Caco-2 (cell line): ENCODE measurements around the gene TSHZ2. TPM values are rescaled to one million over a fixed set of nuclear protein-coding genes. Genes with fewer than 3 reads are reported as not detected.

Experiments used
- BruUV-seq: library from RNA; stranded (reverse); fragments of 400-500 nt; replicated peaks from 2 replicates; lab custom pipeline; 2021; lab: Mats Ljungman, UMichigan
- CTCF ChIA-PET: fragments of 300-600 bp; sonication (Branson Sonifier 250); formaldehyde crosslinking; loops from one replicate; lab custom pipeline; 2022; ENCODE audit warnings: antibody characterized with exemption; lab: Charles Lee
- POLR2A ChIA-PET: fragments of 300-600 bp; sonication (Branson Sonifier 250); formaldehyde crosslinking; loops from one replicate; lab custom pipeline; 2022; ENCODE audit warnings: antibody characterized with exemption; lab: Charles Lee
- DNase-seq, 2 experiments: peaks; one replicate each; pipeline versions ENCODE4 v3.0.0 to v3.0.0-alpha.2; 2020 to 2022
- H3K27me3 ChIP-seq: replicated peaks from 2 replicates; pipeline ENCODE4 v1.6.0; 2011; ENCODE audit warnings: low read length; ENCODE audit not compliant: control insufficient read depth, insufficient read depth
- H3K36me3 ChIP-seq: 2 replicates; pipeline ENCODE4 v1.5.1; 2011; ENCODE audit warnings: low read length; ENCODE audit not compliant: control insufficient read depth, insufficient read depth
- H3K4me1 ChIP-seq: fragments of 250-450 bp; sonication (Bioruptor Pico); 2 replicates; pipeline ENCODE4 v1.5.1; 2020; ENCODE audit warnings: mild to moderate bottlenecking
- H3K4me3 ChIP-seq: 2 replicates; pipeline ENCODE4 v1.5.1; 2011; ENCODE audit warnings: low read depth, mild to moderate bottlenecking, control low read depth, low read length
- H3K9me3 ChIP-seq: fragments of 250-450 bp; sonication (Bioruptor Pico); 2 replicates; pipeline ENCODE4 v1.5.1; 2020; ENCODE audit warnings: mild to moderate bottlenecking, moderate library complexity
- H3K27ac Mint-ChIP-seq: one replicate; pipeline ENCODE4 v1.8.0; 2022; ENCODE audit warnings: mixed read lengths; ENCODE audit not compliant: unreplicated experiment
- H3K27me3 Mint-ChIP-seq: one replicate; pipeline ENCODE4 v1.8.0; 2022; ENCODE audit warnings: mixed read lengths; ENCODE audit not compliant: insufficient read depth, unreplicated experiment
- H3K36me3 Mint-ChIP-seq: one replicate; pipeline ENCODE4 v1.8.0; 2022; ENCODE audit warnings: mild to moderate bottlenecking, mixed read lengths; ENCODE audit not compliant: insufficient read depth, unreplicated experiment
- H3K4me1 Mint-ChIP-seq: one replicate; pipeline ENCODE4 v1.8.0; 2022; ENCODE audit warnings: low read depth, mixed read lengths; ENCODE audit not compliant: unreplicated experiment
- H3K4me3 Mint-ChIP-seq: one replicate; pipeline ENCODE4 v1.8.0; 2022; ENCODE audit warnings: mild to moderate bottlenecking, moderate library complexity, mixed read lengths; ENCODE audit not compliant: unreplicated experiment
- H3K9me3 Mint-ChIP-seq: one replicate; pipeline ENCODE4 v1.8.0; 2022; ENCODE audit warnings: mixed read lengths; ENCODE audit not compliant: unreplicated experiment
- intact Hi-C: fragments of 100-400 bp; cut with micrococcal nuclease; formaldehyde crosslinking; loops from one replicate; pipeline ENCODE4 v1.10.0; 2022; ENCODE audit not compliant: unreplicated experiment
- total RNA-seq: library from RNA; stranded (reverse); gene quantifications from 2 replicates; pipeline ENCODE4 v1.2.3, GENCODE V29; 2022
- TF ChIP-seq, protein P1 (sequence below), 2 experiments: fragments of 200-600 bp in 1 of 2; IDR thresholded peaks; 1 replicate in 1 of 2; 2 replicates in 1 of 2; pipeline versions ENCODE4 v1.5.1 to v1.8.0; 2011 to 2022; ENCODE audit warnings: antibody characterized with exemption in 1 of 2, control low read depth in 1 of 2, inconsistent platforms in 1 of 2, low read depth in 1 of 2, low read length in 1 of 2, mild to moderate bottlenecking in 1 of 2, moderate library complexity in 1 of 2; ENCODE audit not compliant: insufficient read depth in 1 of 2, severe bottlenecking in 1 of 2, unreplicated experiment in 1 of 2

TSHZ2 gene
- total RNA-seq, 1 experiment from 2014 or later = 0.07 TPM

DNA sequence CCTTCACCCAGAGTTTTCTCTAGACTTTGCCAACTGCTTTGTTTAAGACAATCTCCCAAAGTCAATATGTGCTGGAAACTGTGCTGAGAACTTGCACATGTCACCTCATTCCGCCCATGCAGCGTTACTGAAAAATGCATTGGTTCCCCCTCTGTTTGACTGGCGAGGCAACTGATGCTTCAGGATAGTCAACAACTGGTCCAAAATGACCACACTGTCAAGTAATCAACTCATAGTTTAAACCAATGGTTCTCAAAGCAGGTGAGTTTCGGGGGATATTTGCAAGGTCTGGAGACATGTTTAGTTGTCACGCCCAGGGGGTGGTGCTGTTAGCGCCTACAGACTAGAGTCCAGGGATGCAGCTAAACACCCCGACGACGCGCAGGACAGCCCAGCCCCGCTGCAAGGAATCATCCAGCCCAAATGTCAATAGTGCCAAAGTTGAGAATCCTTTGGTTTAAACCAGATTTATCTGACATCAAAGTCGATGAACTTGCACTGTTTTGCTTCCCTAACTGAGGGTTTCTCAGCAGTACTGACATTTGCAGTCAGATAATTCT is 451.5 kb downstream of the TSHZ2 start:
- no peaks in the 10 kb centered on the region for H3K27me3 ChIP-seq
- DNase-seq = no peak
- H3K36me3 ChIP-seq = no peaks in the 10 kb centered on the region
- H3K4me3 Mint-ChIP-seq = no peak overlapping the region
- no TSS peak for BruUV-seq
- no peaks in the 10 kb centered on the region for H3K36me3 Mint-ChIP-seq
- H3K27me3 Mint-ChIP-seq = peaks cover 3% of the 10 kb centered on the region
- ChIA-PET POLR2A (interaction anchor here (0.5 kb wide), 1 partner anchor 644 kb away, joined by 4 read pairs; no protein-coding TSS in a partner anchor), CTCF (interaction anchor here (1.4 kb wide), 1 partner anchor 124 kb away, joined by 6 read pairs; no protein-coding TSS in a partner anchor)
- TF ChIP-seq, protein P1, sequence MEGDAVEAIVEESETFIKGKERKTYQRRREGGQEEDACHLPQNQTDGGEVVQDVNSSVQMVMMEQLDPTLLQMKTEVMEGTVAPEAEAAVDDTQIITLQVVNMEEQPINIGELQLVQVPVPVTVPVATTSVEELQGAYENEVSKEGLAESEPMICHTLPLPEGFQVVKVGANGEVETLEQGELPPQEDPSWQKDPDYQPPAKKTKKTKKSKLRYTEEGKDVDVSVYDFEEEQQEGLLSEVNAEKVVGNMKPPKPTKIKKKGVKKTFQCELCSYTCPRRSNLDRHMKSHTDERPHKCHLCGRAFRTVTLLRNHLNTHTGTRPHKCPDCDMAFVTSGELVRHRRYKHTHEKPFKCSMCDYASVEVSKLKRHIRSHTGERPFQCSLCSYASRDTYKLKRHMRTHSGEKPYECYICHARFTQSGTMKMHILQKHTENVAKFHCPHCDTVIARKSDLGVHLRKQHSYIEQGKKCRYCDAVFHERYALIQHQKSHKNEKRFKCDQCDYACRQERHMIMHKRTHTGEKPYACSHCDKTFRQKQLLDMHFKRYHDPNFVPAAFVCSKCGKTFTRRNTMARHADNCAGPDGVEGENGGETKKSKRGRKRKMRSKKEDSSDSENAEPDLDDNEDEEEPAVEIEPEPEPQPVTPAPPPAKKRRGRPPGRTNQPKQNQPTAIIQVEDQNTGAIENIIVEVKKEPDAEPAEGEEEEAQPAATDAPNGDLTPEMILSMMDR (IDR thresholded peaks at IDR 0.05; ENCODE audit: insufficient read depth in 1 of 2, low read depth in 1 of 2, low read length in 1 of 2, severe bottlenecking in 1 of 2, unreplicated experiment in 1 of 2) = no peak
- H3K9me3 ChIP-seq = no peaks in the 10 kb centered on the region
- peaks cover 6% of the 10 kb centered on the region for H3K4me1 Mint-ChIP-seq
- H3K4me3 ChIP-seq = no peak overlapping the region
- no peak overlapping the region for H3K27ac Mint-ChIP-seq
- H3K4me1 ChIP-seq = no peaks in the 10 kb centered on the region
- peaks cover 33% of the 10 kb centered on the region for H3K9me3 Mint-ChIP-seq
- intact Hi-C loops = no loop called here

DNA sequence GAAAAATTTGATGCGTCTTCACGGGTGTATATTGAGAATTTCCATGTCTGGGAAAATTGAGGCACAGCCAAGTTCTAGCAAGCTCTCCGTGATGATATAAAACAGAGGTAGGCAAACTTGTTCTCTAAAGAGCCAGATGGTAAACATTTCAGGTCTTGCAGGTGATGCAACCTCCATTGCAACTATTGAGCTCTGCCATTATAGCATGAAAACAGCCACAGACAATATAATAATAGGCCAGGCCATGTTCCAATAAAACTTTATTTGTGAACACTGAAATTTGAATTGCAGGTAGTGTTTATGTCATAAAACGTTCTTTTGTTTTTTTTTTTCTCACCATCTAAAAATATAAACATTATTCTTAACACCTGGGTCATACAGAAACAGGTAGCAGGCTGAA is 453.3 kb downstream of the TSHZ2 start:
- Histone ChIP-seq H3K4me3 (no peak overlapping the region), H3K4me1 (no peaks in the 10 kb centered on the region), H3K9me3 (no peaks in the 10 kb centered on the region), H3K27me3 (no peaks in the 10 kb centered on the region), H3K36me3 (no peaks in the 10 kb centered on the region)
- no peak for DNase-seq
- H3K27me3 Mint-ChIP-seq = peaks cover 3% of the 10 kb centered on the region
- TF ChIP-seq, protein P1 (IDR thresholded peaks at IDR 0.05; ENCODE audit: insufficient read depth in 1 of 2, low read depth in 1 of 2, low read length in 1 of 2, severe bottlenecking in 1 of 2, unreplicated experiment in 1 of 2) = no peak
- ChIA-PET POLR2A (no interaction called here), CTCF (interaction anchor here (1.2 kb wide), 1 partner anchor 514 kb away, joined by 3 read pairs; no protein-coding TSS in a partner anchor)
- intact Hi-C loops = no loop called here
- no peak overlapping the region for H3K27ac Mint-ChIP-seq
- peaks cover 9% of the 10 kb centered on the region for H3K4me1 Mint-ChIP-seq
- H3K4me3 Mint-ChIP-seq = no peak overlapping the region
- peaks cover 33% of the 10 kb centered on the region for H3K9me3 Mint-ChIP-seq
- H3K36me3 Mint-ChIP-seq = no peaks in the 10 kb centered on the region
- BruUV-seq = no TSS peak

DNA sequence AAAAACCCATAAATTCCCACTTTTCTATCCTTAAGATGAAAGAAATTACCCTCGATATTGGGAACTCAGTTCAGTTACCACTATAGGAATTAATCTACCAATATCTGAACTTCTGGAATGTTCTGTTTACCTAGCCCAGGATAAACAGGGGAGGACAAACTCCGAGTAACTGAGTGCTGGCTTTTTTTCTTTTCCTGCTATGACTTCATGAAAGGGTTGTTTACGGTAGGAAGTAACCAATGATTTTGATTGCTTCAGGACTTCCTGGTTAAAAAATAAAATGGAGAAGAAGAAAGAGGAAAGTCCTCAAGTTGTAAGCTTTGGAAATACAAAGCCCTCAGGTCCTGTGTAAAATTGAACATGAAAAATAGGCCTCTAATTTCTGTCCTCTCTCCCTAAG is 453.8 kb downstream of the TSHZ2 start:
- no peak overlapping the region for H3K4me3 Mint-ChIP-seq
- intact Hi-C loops = no loop called here
- H3K36me3 Mint-ChIP-seq = no peaks in the 10 kb centered on the region
- CTCF ChIA-PET = interaction anchor here (1.2 kb wide), 1 partner anchor 514 kb away, joined by 3 read pairs; no protein-coding TSS in a partner anchor
- Histone ChIP-seq H3K36me3 (no peaks in the 10 kb centered on the region), H3K9me3 (no peaks in the 10 kb centered on the region), H3K4me1 (no peaks in the 10 kb centered on the region), H3K4me3 (no peak overlapping the region), H3K27me3 (no peaks in the 10 kb centered on the region)
- DNase-seq = no peak
- BruUV-seq = no TSS peak
- POLR2A ChIA-PET = no interaction called here
- peaks cover 3% of the 10 kb centered on the region for H3K27me3 Mint-ChIP-seq
- TF ChIP-seq, protein P1 (IDR thresholded peaks at IDR 0.05; ENCODE audit: insufficient read depth in 1 of 2, low read depth in 1 of 2, low read length in 1 of 2, severe bottlenecking in 1 of 2, unreplicated experiment in 1 of 2) = no peak
- H3K9me3 Mint-ChIP-seq = peaks cover 33% of the 10 kb centered on the region
- H3K4me1 Mint-ChIP-seq = peaks cover 9% of the 10 kb centered on the region
- H3K27ac Mint-ChIP-seq = no peak overlapping the region
